Activated naive CD4-positive, alpha-beta T cell treated with anti-CD3 and anti-CD28 coated beads, Interleukin-2, amount 50 U/mL, for 72 hours (primary cell): Measurements from ENCODE around the gene SEH1L. TPM values are rescaled to one million over a fixed set of nuclear protein-coding genes. Genes with fewer than 3 reads are reported as not detected.
"Not testable (repeated sequence)": the region's sequence is repeated elsewhere in the genome, so short reads cannot be mapped to it uniquely, and the experiment has no call there.

ENCODE experiments used
- ATAC-seq, 2 donors: fragments of 150-1000 bp; cut with Tn5 transposase; 2 replicates each; pipeline ENCODE4 v1.10.0; 2021; ENCODE audit warnings: mild to moderate bottlenecking in 2 of 2, moderate library complexity in 2 of 2
- DNase-seq, 2 donors: peaks; one replicate each; pipeline ENCODE4 v3.0.0; 2021 to 2022; ENCODE audit warnings: low spot score in 2 of 2
- H3K27ac Mint-ChIP-seq, 2 donors: one replicate each; pipeline ENCODE4 v1.8.0; 2022; ENCODE audit warnings: mild to moderate bottlenecking in 2 of 2, mixed read lengths in 2 of 2
- H3K36me3 Mint-ChIP-seq, 2 donors: one replicate each; pipeline ENCODE4 v1.8.0; 2022; ENCODE audit warnings: mixed read lengths in 2 of 2
- H3K9me3 Mint-ChIP-seq, 2 donors: one replicate each; pipeline ENCODE4 v1.8.0; 2022; ENCODE audit warnings: mixed read lengths in 2 of 2
- total RNA-seq, 2 donors: library from RNA; stranded (reverse); gene quantifications; one replicate each; pipeline ENCODE4 v1.2.3, GENCODE V29; 2022

Gene SEH1L
- total RNA-seq, 2 donors from 2014 or later: 81.0 to 108 TPM

DNA sequence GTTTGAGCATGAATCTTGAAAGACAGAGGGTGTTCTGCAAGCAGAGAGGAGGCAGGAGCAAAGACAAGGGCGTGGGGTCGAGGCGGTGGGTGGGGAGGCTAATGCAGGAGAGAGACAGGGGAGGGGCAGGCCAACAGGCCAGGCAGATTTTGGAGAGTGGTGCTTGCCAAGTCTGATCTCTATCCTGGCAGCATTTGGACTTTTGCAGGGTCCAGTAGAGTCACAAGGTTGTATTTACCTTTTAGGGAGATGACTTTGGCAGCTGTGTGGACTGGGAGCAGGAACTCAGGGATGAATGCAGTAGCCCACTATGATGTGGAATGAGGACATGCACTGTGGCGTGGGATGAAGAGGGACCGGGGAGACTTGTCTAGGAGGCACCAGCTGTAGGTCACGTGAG lies 27.7 kb downstream of the SEH1L start:
- DNase-seq: no peak
- no peaks in the 10 kb centered on the region for H3K9me3 Mint-ChIP-seq
- no peak for ATAC-seq
- H3K27ac Mint-ChIP-seq: peak overlapping the region in 1 of 2 donors; percentile 86
- H3K36me3 Mint-ChIP-seq: peaks cover 12 to 33% of the 10 kb centered on the region in 2 donors

GRCh38 chr18:12976305-12976704 lies 28.5 kb downstream of the SEH1L start:
- H3K27ac Mint-ChIP-seq: no peak overlapping the region
- no peaks in the 10 kb centered on the region for H3K9me3 Mint-ChIP-seq
- H3K36me3 Mint-ChIP-seq: peaks cover 12 to 25% of the 10 kb centered on the region in 2 donors
- DNase-seq: no peak
- ATAC-seq: no peak

- H3K36me3 Mint-ChIP-seq, H3K27ac Mint-ChIP-seq, ATAC-seq, H3K9me3 Mint-ChIP-seq, DNase-seq: not testable (repeated sequence)
These were observed 32.3 kb downstream of the SEH1L start for GRCh38 chr18:12980065-12980464.

DNA sequence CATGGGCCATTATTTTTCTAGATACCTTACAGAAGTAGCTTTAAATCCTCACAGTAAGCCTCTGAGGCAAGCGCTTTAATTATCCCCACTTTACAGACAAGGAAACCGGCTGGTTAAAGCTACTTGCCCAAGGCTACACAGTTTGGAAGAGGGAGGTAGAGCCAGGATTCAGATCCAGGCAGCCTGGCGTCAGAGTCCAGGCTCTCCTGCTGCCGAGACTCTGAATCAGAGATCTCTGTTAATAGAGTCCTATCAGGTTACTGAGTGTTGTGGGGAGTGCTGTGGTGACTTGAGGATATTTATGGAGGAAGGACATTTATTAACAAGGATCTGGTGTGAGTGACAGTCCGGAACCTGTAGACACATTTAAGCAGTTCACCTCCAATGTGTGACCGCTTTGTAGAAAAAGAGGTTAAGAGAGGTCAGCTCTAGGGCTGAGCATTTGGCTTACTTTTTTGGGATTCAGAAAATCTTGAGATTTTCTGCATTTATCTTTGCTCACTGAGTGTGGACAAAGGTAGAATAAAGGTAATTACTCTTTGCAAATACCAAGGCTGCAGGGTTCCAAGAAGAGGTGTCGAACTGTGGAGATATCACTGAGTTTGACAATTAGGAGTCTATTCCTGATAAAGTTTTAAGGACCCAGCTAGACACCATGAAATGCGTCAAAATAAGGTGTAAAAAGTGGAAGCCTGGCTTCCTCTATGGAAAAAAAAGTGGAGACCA lies 41.7 kb downstream of the SEH1L start:
- H3K27ac Mint-ChIP-seq: peak overlapping the region; percentile 66 to 96
- H3K9me3 Mint-ChIP-seq: no peaks in the 10 kb centered on the region
- H3K36me3 Mint-ChIP-seq: peaks cover 17 to 19% of the 10 kb centered on the region in 2 donors
- DNase-seq (no peak), ATAC-seq (no peak)

GRCh38 chr18:12990123-12990475 lies 42.3 kb downstream of the SEH1L start:
- DNase-seq: peak; percentile 21 to 76
- peak in 1 of 2 donors; percentile 16 for ATAC-seq
- H3K36me3 Mint-ChIP-seq: peaks cover 17 to 19% of the 10 kb centered on the region in 2 donors

GRCh38 chr18:12990641-12990966 lies 42.8 kb downstream of the SEH1L start:
- Mint-ChIP-seq H3K27ac (peak overlapping the region; percentile 66 to 96), H3K9me3 (no peaks in the 10 kb centered on the region), H3K36me3 (peaks cover 17 to 19% of the 10 kb centered on the region in 2 donors)
- DNase-seq: no peak
- no peak for ATAC-seq

More at GRCh38 chr18:12990123-12990475, 42.3 kb downstream of the SEH1L start:
- peak overlapping the region; percentile 66 to 96 for H3K27ac Mint-ChIP-seq
- no peaks in the 10 kb centered on the region for H3K9me3 Mint-ChIP-seq

- H3K9me3 Mint-ChIP-seq: no peaks in the 10 kb centered on the region
- ATAC-seq (peak; percentile 87 to 93), DNase-seq (peak; percentile 96 to 97)
- peaks cover 17 to 19% of the 10 kb centered on the region in 2 donors for H3K36me3 Mint-ChIP-seq
- peak within 1 kb of the TSS; percentile 94 to 96 for H3K27ac Mint-ChIP-seq
These were observed 43.4 kb downstream of the SEH1L start, which contains the start of gene CEP192 for GRCh38 chr18:12990967-12991820. Gene CEP192 (plus strand): TSS chr18:12991362. CDS start chr18:12999425, 8,063 bp downstream.

- Mint-ChIP-seq H3K36me3 (peaks cover 17 to 19% of the 10 kb centered on the region in 2 donors), H3K9me3 (no peaks in the 10 kb centered on the region), H3K27ac (peak overlapping the region; percentile 94 to 96)
- DNase-seq (no peak), ATAC-seq (no peak)
These were observed 44.0 kb downstream of the SEH1L start for GRCh38 chr18:12991821-12992179.

- no peak overlapping the region for H3K27ac Mint-ChIP-seq
- DNase-seq: no peak
- ATAC-seq: no peak
- H3K9me3 Mint-ChIP-seq: no peaks in the 10 kb centered on the region
- H3K36me3 Mint-ChIP-seq: peaks cover 17 to 19% of the 10 kb centered on the region in 2 donors
These were observed 45.6 kb downstream of the SEH1L start for GRCh38 chr18:12993439-12993838.

DNA sequence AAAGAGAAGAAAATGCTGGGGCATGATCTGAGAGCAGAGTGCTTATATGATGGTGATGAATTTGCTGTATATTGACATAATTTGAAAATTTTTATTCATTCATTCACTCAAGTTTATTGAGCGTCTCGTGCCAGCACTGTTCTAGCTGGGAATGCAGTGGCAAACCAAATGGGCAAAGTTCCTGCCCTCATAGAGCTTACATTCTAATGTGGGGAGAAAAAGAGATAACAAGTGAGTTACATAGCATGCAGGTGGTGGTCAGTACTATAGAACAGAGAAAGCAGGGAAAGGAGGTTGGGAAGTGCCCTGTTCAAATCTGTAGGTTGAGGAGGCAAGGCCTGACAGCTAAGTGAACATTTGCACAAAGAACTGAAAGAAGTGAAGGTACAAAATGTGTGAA lies 47.6 kb downstream of the SEH1L start:
- peaks cover 10 to 13% of the 10 kb centered on the region in 2 donors for H3K36me3 Mint-ChIP-seq
- ATAC-seq: no peak
- H3K9me3 Mint-ChIP-seq: no peaks in the 10 kb centered on the region
- no peak for DNase-seq
- no peak overlapping the region for H3K27ac Mint-ChIP-seq

DNA sequence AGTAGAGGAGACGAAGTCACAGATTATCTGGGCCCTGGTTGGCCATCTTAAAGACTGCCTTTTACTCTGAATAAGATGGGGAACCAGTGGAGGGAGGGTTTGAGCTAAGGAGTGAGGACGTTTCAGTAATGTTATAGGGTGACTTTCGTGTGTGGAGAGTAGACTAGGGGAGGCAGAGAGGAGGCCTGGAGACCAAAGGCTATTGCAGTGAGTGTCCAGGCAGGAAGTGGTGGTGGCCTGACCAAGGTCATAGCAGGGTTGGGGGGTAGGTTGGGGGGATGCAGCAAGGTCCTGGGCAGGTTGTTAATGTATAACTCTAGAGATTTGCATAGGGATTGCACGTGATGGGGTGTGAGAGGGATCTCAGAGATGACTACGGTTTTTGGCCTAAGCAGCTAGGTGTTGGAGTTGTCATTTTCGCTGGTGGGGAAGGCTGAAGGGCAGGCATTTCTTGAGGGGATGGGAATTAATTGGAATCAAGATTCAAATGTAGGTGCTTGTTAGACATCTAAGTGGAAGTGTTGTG lies 48.2 kb downstream of the SEH1L start:
- Mint-ChIP-seq H3K36me3 (peaks cover 8 to 9% of the 10 kb centered on the region in 2 donors), H3K9me3 (no peaks in the 10 kb centered on the region), H3K27ac (no peak overlapping the region)
- ATAC-seq (no peak), DNase-seq (no peak)

- DNase-seq: no peak
- Mint-ChIP-seq H3K9me3 (no peaks in the 10 kb centered on the region), H3K36me3 (peaks cover 6% of the 10 kb centered on the region in 2 donors), H3K27ac (no peak overlapping the region)
- no peak for ATAC-seq
These were observed 49.0 kb downstream of the SEH1L start for GRCh38 chr18:12996661-12997292.

- H3K36me3 Mint-ChIP-seq, H3K27ac Mint-ChIP-seq, DNase-seq, H3K9me3 Mint-ChIP-seq, ATAC-seq: not testable (repeated sequence)
These were observed 49.5 kb downstream of the SEH1L start for GRCh38 chr18:12997330-12997729.

DNA sequence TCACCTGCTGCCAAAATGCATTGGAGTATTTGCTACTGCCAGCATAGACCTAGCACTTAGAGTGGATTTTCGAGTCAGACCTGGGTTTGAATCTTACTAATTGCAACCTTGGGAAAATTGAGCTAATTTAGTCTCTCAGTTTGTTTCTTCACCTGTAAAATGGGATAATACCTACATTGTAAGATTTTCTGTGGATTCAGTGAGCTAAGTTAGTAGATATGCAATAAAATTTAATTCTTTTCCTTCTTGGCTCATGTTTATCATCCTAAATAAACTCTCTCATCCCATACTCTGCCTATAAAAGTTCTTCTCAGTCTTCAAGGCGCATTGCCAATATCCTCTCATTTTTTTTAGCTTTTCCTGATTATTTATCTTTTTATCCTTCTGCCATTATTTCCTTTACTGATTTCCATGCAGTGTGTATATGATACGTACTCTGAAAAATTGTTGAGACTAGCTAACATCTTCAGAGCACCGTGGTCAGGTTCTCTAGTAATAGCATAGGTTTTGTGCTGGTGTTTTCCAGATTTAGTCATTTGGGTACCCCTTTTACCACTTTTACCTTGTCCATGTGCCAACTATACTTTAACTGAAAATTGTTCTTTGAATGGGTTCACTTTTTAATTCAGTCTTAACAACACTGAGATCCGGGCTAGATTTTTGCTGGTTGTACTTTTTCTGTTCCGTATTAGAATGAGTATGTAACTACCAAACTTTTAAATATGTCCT lies 50.7 kb downstream of the SEH1L start:
- DNase-seq (no peak), ATAC-seq (peak; percentile 79 to 86)
- Mint-ChIP-seq H3K9me3 (no peaks in the 10 kb centered on the region), H3K36me3 (no peaks in the 10 kb centered on the region), H3K27ac (peak overlapping the region; percentile 0 to 28)

DNA sequence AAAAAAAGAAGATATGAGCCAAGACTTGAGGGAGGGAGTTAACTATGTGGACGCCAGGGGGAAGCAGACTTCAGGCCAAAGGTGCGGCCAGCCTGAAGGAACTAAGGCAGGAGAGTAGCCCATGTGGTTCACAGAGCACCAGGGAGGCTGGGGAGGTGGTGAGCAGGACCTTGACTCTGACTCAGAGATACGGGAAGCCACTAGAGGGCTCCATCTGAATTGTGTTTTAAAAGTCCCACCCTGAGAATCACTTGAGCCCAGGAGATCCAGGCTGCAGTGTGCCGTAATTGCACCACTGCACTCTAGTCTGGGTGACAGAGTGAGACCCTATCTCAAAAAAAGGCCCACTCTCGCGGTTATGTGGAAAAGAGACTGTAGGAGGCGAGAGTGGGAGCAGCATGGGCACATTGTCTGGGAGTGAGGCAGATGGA lies 55.7 kb downstream of the SEH1L start:
- H3K9me3 Mint-ChIP-seq: no peaks in the 10 kb centered on the region
- H3K36me3 Mint-ChIP-seq: no peaks in the 10 kb centered on the region
- ATAC-seq: peak; percentile 35 to 53
- H3K27ac Mint-ChIP-seq: no peak overlapping the region
- DNase-seq: no peak

- Mint-ChIP-seq H3K27ac (no peak overlapping the region), H3K9me3 (no peaks in the 10 kb centered on the region), H3K36me3 (peaks cover 0 to 4% of the 10 kb centered on the region in 2 donors)
- ATAC-seq (no peak), DNase-seq (no peak)
These were observed 56.6 kb downstream of the SEH1L start for GRCh38 chr18:13004396-13004795.
